HG03095 (cell line): ENCODE results near the gene CEP350.
"Not testable (repeated sequence)": the region's sequence is repeated elsewhere in the genome, so short reads cannot be mapped to it uniquely, and the experiment has no call there.

ENCODE experiments used
- ATAC-seq: cut with Tn5 transposase; IDR thresholded peaks from one replicate; pipeline ENCODE4 v1.9.1; 2021; ENCODE audit warnings: moderate library complexity; ENCODE audit not compliant: unreplicated experiment

CEP350 gene

GRCh38 chr1:180116964-180117763 lies 162.6 kb downstream of the CEP350 start:
- no peak for ATAC-seq

- ATAC-seq = no peak
Observed at GRCh38 chr1:180117764-180118116, 163.1 kb downstream of the CEP350 start.

- no peak for ATAC-seq
Observed at GRCh38 chr1:180119837-180120236, 165.2 kb downstream of the CEP350 start.

- no peak for ATAC-seq
Observed at GRCh38 chr1:180123463-180123936, 168.9 kb downstream of the CEP350 start.

DNA sequence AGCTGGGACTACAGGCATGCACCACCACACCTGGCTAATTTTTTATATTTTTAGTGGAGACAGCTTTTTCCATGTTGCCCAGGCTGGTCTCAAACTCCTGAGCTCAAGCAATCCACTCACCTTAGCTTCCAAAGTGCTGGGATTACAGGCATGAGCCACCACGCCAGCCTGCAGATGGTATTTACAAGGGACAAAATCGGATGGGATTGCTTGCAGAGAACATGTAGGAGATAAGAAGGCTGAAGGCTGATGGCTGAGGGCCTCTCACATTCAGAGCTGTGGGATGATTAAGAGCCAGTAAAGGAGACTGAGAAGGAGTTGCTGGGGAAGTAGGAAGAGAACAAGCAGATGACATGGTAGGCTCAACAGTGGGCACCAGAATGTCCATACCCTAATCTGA lies 176.0 kb downstream of the CEP350 start:
- no peak for ATAC-seq

GRCh38 chr1:180131510-180131909 lies 176.9 kb downstream of the CEP350 start:
- no peak for ATAC-seq

GRCh38 chr1:180133193-180133592 lies 178.6 kb downstream of the CEP350 start:
- ATAC-seq = no peak

GRCh38 chr1:180133688-180134087 lies 179.1 kb downstream of the CEP350 start:
- not testable (repeated sequence) for ATAC-seq

GRCh38 chr1:180135535-180135934 lies 180.9 kb downstream of the CEP350 start:
- ATAC-seq = no peak

- no peak for ATAC-seq
Observed at GRCh38 chr1:180136331-180136967, 181.8 kb downstream of the CEP350 start.

DNA sequence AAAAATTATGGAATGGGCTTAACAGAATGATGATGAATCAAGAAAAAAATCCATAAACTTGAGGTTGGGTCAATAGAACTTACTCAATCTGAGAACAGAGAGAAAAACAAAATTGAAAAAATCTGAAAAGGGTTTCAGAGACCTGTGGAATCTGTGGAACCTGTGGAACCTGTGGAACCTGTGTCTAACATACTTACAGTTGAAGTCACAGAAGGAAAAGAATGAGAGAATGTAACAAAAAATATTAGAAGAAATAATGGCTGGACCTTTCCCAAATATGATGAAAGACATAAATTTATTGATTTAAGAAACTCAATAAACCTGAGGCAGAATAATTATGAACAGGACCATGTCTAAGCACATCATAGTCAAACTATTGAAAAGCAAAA lies 182.4 kb downstream of the CEP350 start:
- ATAC-seq = no peak

DNA sequence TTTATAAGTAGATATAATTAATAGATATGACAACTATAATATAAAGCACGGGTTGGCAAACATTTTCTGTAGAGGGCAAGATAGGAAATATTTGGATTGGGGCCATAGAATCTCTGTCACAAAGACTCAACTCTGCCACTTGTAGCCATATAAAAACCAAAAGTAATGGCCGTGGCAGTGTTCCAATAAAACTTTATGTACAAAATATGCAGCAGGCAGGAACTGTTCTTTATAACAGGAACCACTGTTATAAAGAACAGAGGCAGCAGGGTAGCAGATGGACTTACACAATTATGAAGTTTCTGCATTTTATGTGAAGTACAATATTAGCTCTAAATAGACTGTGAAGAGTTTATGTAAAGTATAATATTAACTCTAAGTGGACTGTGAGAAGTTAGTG lies 183.2 kb downstream of the CEP350 start:
- no peak for ATAC-seq

- no peak for ATAC-seq
Observed at GRCh38 chr1:180141381-180141934, 186.8 kb downstream of the CEP350 start.

DNA sequence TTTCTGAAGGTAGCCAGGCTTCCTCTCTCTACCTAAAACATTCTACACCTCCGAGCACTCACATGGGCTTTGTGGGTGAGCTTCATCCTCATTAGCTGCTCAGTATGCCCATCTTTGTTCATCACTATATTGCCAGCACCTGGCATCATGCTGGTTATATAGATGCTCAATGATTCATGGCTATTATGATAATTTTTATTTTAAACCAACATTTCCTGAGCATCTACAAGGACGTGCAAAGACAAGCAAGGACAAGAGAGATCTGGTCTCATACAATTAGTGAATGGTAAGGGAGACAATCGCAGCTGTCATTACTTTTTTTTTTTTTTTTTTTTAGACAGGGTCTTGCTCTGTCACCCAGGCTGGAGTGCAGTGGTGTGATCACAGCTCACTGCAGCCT lies 188.7 kb downstream of the CEP350 start:
- no peak for ATAC-seq

DNA sequence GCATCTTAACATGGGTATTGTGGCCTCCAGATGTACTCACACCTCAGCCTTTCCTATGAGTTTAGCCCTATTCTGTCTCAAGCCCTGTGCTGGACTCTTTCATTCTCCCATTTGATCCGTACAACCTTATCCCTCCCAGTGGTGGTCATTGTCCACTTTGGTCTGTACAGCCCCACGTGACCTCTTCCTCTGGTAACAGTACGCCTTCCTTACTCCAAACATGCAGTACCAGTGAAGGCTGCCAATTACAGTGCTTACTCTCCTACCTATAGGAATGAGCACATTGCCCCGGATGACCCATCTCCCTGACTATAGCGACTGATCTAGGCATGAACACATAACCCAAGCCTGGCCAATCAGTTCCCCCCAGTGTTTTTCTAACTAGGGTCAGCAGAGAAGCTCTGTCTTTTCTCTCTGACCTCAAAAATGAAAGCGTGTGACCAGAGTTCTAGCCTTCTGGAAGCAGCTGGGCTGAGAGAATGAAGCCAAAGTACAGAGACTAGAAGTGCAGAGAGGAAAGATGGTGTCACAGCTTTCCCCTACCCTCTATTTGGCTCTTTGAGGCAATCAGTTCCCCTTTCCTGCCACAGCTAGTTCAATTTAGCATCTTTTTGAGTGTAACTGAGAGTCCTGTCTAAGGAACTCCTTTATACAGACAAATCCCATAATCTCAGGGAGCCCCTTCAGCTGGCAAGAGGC lies 190.2 kb downstream of the CEP350 start:
- ATAC-seq = no peak

DNA sequence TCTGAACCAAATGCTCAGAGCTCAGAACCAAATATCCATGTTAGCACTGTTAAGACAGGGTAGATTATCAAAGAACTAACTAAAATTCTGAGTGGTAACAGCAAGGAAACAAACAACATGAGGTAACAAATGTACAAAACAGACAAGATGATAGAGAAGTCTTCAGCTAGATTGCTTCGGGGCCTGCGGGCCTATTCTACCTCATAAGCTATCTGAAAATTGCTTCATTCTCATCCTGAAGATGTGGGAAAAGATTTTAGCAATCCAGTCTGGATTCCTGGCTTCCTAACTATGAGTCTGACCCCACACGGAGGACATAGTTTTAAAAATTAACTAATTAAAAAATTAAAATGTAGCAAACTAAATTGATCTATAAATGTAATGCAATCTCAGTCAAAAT lies 190.8 kb downstream of the CEP350 start:
- no peak for ATAC-seq

DNA sequence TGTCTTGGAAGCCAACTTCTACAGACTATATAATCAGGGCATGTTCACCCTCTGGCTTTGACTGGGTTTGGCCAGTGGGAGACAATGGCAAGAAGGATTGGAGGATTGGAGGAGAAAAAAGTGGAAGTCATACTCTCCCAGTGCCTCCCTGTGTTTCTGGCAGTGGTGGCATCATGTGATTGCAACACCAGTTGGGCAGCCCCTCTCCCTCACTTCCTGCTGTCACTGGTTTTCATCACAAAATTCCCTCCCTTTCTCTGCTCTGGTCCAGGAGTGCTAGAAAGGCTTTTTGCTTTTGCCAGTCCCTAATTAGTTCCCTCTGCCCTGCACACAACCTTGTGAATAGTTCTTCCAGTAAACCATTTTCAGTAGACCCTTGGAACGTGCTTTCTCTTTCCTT lies 196.4 kb downstream of the CEP350 start:
- ATAC-seq = no peak

DNA sequence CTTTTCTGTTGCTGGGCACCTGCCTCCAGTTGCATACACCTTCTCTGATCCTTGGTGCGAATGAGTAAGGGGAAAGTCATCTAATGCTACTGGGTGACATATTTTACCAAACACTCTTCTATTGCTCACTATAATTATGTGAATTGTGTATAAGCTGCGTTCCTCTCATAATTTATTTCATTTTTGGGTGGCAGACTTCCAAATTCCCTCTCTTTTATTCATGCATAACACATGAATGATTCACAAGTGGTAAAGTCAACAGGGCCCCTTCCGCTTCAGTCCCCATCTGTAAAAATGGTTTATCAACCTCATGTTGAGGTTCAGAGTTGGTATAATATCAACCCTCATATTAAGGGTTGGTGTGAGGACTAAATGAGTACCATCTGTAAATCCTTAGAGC lies 196.9 kb downstream of the CEP350 start:
- ATAC-seq = no peak

GRCh38 chr1:180152588-180152987 lies 198.0 kb downstream of the CEP350 start:
- no peak for ATAC-seq

- ATAC-seq = no peak
Observed at GRCh38 chr1:180153032-180153431, 198.4 kb downstream of the CEP350 start.

DNA sequence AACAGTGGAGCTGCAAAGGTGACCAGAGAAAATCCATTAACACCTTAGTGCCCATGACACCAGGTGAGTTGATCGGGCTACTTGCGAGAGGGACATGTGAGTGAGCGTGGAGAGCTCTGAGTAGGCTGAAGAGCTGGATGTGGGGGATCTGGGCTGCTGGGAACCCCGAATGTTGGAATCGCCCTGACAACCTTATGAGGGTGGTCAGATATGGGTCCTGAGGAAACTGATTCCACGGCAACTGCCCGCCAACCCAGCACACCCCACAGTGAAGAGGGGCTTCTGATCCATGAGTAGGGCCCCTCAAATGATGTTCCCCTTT lies 199.4 kb downstream of the CEP350 start:
- ATAC-seq = no peak
